HS-27A (cell line): ENCODE results near the gene CCDC85C.

Experiments used
- DNase-seq: peaks from one replicate; pipeline ENCODE4 v3.0.0-alpha.2; 2012; ENCODE audit warnings: low read depth, missing footprints

Gene CCDC85C

GRCh38 chr14:99628887-99629618 is 25.0 kb upstream of the CCDC85C start:
- no peak for DNase-seq

GRCh38 chr14:99627510-99628381 is 23.7 kb upstream of the CCDC85C start:
- no peak for DNase-seq

GRCh38 chr14:99627100-99627499 is 23.1 kb upstream of the CCDC85C start:
- no peak for DNase-seq

- DNase-seq: no peak
Measured at GRCh38 chr14:99626041-99626648, 22.1 kb upstream of the CCDC85C start.

GRCh38 chr14:99625476-99625875 is 21.5 kb upstream of the CCDC85C start:
- DNase-seq: no peak

- DNase-seq: no peak
Measured at GRCh38 chr14:99624971-99625370, 21.0 kb upstream of the CCDC85C start.

- DNase-seq: no peak
Measured at GRCh38 chr14:99624024-99624423, 20.0 kb upstream of the CCDC85C start.

GRCh38 chr14:99621948-99622347 is 17.9 kb upstream of the CCDC85C start:
- DNase-seq: no peak

GRCh38 chr14:99619835-99620834 is 16.1 kb upstream of the CCDC85C start:
- DNase-seq: no peak

GRCh38 chr14:99616832-99617800 is 13.1 kb upstream of the CCDC85C start:
- DNase-seq: no peak

GRCh38 chr14:99615497-99616157 is 11.6 kb upstream of the CCDC85C start:
- no peak for DNase-seq

GRCh38 chr14:99612738-99613330 is 8.8 kb upstream of the CCDC85C start:
- no peak for DNase-seq

- no peak for DNase-seq
Measured at GRCh38 chr14:99612071-99612737, 8.2 kb upstream of the CCDC85C start.

GRCh38 chr14:99611646-99612045 is 7.6 kb upstream of the CCDC85C start:
- DNase-seq: no peak

- DNase-seq: no peak
Measured at GRCh38 chr14:99609245-99610170, 5.5 kb upstream of the CCDC85C start.

GRCh38 chr14:99608591-99608990 is 4.6 kb upstream of the CCDC85C start:
- DNase-seq: no peak

GRCh38 chr14:99606359-99606758 is 2.4 kb upstream of the CCDC85C start:
- no peak for DNase-seq
